HG02571 (cell line): ENCODE results near the gene SLC35F1.
A peak's percentile ranks its signal among the peaks of the same experiment; 100 is the strongest.

Experiments used
- ATAC-seq: cut with Tn5 transposase; IDR thresholded peaks from one replicate; pipeline ENCODE4 v1.9.1; 2021; ENCODE audit warnings: mild to moderate bottlenecking, moderate library complexity; ENCODE audit not compliant: unreplicated experiment

SLC35F1 gene

GRCh38 chr6:118344014-118344670, 437.1 kb downstream of the SLC35F1 start:
- no peak for ATAC-seq

GRCh38 chr6:118350881-118351430, 443.9 kb downstream of the SLC35F1 start:
- no peak for ATAC-seq

GRCh38 chr6:118353564-118353963, 446.5 kb downstream of the SLC35F1 start:
- ATAC-seq = no peak

GRCh38 chr6:118354641-118355040, 447.6 kb downstream of the SLC35F1 start:
- ATAC-seq = peak; percentile 93

- no peak for ATAC-seq
Measured at GRCh38 chr6:118356054-118356453, 449.0 kb downstream of the SLC35F1 start.

GRCh38 chr6:118356686-118357085, 449.6 kb downstream of the SLC35F1 start:
- no peak for ATAC-seq
